HepG2 (cell line): ENCODE measurements around the gene DGKG. TPM values are rescaled to one million over a fixed set of nuclear protein-coding genes. Genes with fewer than 3 reads are reported as not detected.

Experiments used
- ATAC-seq: fragments of 200-7000 bp; cut with Tn5 transposase; 3 replicates; pipeline ENCODE4 v1.9.1; 2020; ENCODE audit warnings: mild to moderate bottlenecking, moderate library complexity
- BruUV-seq: library from RNA; stranded (reverse); fragments of 400-500 nt; replicated peaks from 2 replicates; lab custom pipeline; 2021; lab: Mats Ljungman, UMichigan
- CTCF ChIA-PET: fragments of 300-600 bp; formaldehyde crosslinking; extraction: SDS; loops from one replicate; lab custom pipeline; 2021; ENCODE audit warnings: low total read pairs, inconsistent platforms, low intra/inter-chr PET ratio; lab: Yijun Ruan, JAX
- POLR2A ChIA-PET: fragments of 350-600 bp; sonication (Branson Sonifier 250); formaldehyde crosslinking; loops from one replicate; lab custom pipeline; 2020; ENCODE audit warnings: antibody characterized with exemption, inconsistent platforms; lab: Yijun Ruan, JAX
- DNase-seq: peaks from one replicate; pipeline ENCODE4 v3.0.0-alpha.2; 2015; ENCODE audit warnings: low spot score
- FAIRE-seq: peaks from 3 replicates; lab custom pipeline; 2011; peaks lifted over from hg19 to GRCh38; lab: Jason Lieb, UNC
- H2AFZ ChIP-seq: one replicate; pipeline ENCODE4 v1.6.1; 2011; ENCODE audit warnings: low read length, inconsistent platforms
- H3K27ac ChIP-seq: fragments of 300-600 bp; 3 replicates; pipeline ENCODE4 v1.8.0; 2011; ENCODE audit warnings: mixed run types, mild to moderate bottlenecking, mixed read lengths, low read length, inconsistent platforms; ENCODE audit not compliant: insufficient read depth; ENCODE audit errors: extremely low read length
- H3K27me3 ChIP-seq, 2 experiments: fragments of 200-600 bp in 1 of 2; 2 replicates in 1 of 2; 3 replicates in 1 of 2; pipeline versions ENCODE4 v1.6.0 to v1.8.0; 2011; ENCODE audit warnings: low read length in 2 of 2, mild to moderate bottlenecking in 2 of 2, moderate library complexity in 2 of 2, inconsistent platforms in 1 of 2; ENCODE audit not compliant: insufficient read depth in 2 of 2, control insufficient read depth in 1 of 2
- H3K36me3 ChIP-seq, 2 experiments: fragments of 200-600 bp in 1 of 2; replicated peaks in 1 of 2; 2 replicates in 1 of 2; 3 replicates in 1 of 2; pipeline versions ENCODE4 v1.5.1 to v1.8.0; 2011; ENCODE audit warnings: low read length in 2 of 2, inconsistent platforms in 1 of 2; ENCODE audit not compliant: insufficient read depth in 2 of 2, control insufficient read depth in 1 of 2
- H3K4me1 ChIP-seq: 2 replicates; pipeline ENCODE4 v1.5.1; 2012; ENCODE audit warnings: low read length, inconsistent platforms; ENCODE audit not compliant: insufficient read depth
- H3K4me2 ChIP-seq: 2 replicates; pipeline ENCODE4 v1.6.0; 2011; ENCODE audit warnings: low read depth, low read length, inconsistent platforms
- H3K4me3 ChIP-seq, 3 experiments: fragments of 200-600 bp in 1 of 3; sonication (generic), shearing (Covaris generic) in 1 of 3; replicated peaks in 1 of 3; 2 replicates each; pipeline ENCODE4 v1.5.1; 2011 to 2016; ENCODE audit warnings: low read length in 3 of 3, inconsistent platforms in 2 of 3, low read depth in 2 of 3, mild to moderate bottlenecking in 2 of 3, control low read depth in 1 of 3, mixed read lengths in 1 of 3; ENCODE audit not compliant: insufficient read depth in 1 of 3
- H3K79me2 ChIP-seq: one replicate; pipeline ENCODE4 v1.6.1; 2011; ENCODE audit warnings: low read length, inconsistent platforms; ENCODE audit not compliant: insufficient read depth
- H3K9ac ChIP-seq: 2 replicates; pipeline ENCODE4 v1.6.0; 2011; ENCODE audit warnings: mild to moderate bottlenecking, low read depth, low read length, inconsistent platforms; ENCODE audit not compliant: insufficient read depth
- H3K9me3 ChIP-seq: 2 replicates; pipeline ENCODE4 v1.5.1; 2012; ENCODE audit warnings: mild to moderate bottlenecking, low read length
- H4K20me1 ChIP-seq: 2 replicates; pipeline ENCODE4 v1.6.0; 2011; ENCODE audit warnings: inconsistent platforms, mild to moderate bottlenecking, low read length, moderate library complexity; ENCODE audit not compliant: insufficient read depth
- EZH2 ChIP-seq: conservative IDR thresholded peaks from 2 replicates; pipeline ENCODE4 v1.6.1; 2012; ENCODE audit warnings: mild to moderate bottlenecking, low read depth, low read length, moderate library complexity
- IRX3 ChIP-seq: sonication (generic); formaldehyde crosslinking; IDR thresholded peaks from 2 replicates; pipeline ENCODE4 v1.8.1; 2023; ENCODE audit warnings: mild to moderate bottlenecking, low read depth, missing genetic modification reagents, borderline replicate concordance
- PHF8 ChIP-seq: sonication (generic); formaldehyde crosslinking; IDR thresholded peaks from 2 replicates; pipeline ENCODE4 v1.5.0; 2020; ENCODE audit warnings: missing genetic modification reagents
- POLR2AphosphoS5 ChIP-seq: IDR thresholded peaks from 2 replicates; pipeline ENCODE4 v1.6.1; 2012; ENCODE audit warnings: low read depth, low read length
- PREB ChIP-seq: sonication (generic); formaldehyde crosslinking; IDR thresholded peaks from 2 replicates; pipeline ENCODE4 v1.4.0; 2020; ENCODE audit warnings: missing genetic modification reagents
- RAD21 ChIP-seq: fragments of 450-650 bp; formaldehyde crosslinking; IDR thresholded peaks from 2 replicates; pipeline ENCODE4 v1.5.0; 2020; ENCODE audit warnings: mild to moderate bottlenecking
- SKIL ChIP-seq: sonication (generic); formaldehyde crosslinking; IDR thresholded peaks from 2 replicates; pipeline ENCODE4 v1.8.0; 2022; ENCODE audit warnings: missing genetic modification reagents, mild to moderate bottlenecking, moderate library complexity, borderline replicate concordance
- SP140L ChIP-seq: sonication (generic); formaldehyde crosslinking; IDR thresholded peaks from 2 replicates; pipeline ENCODE4 v1.4.0; 2020; ENCODE audit warnings: missing genetic modification reagents, borderline replicate concordance
- ZKSCAN5 ChIP-seq: sonication (generic); formaldehyde crosslinking; IDR thresholded peaks from 2 replicates; pipeline ENCODE4 v1.5.1; 2020; ENCODE audit warnings: mild to moderate bottlenecking, missing genetic modification reagents
- ZNF839 ChIP-seq: sonication (generic); formaldehyde crosslinking; IDR thresholded peaks from 2 replicates; pipeline ENCODE4 v1.4.0; 2020; ENCODE audit warnings: missing genetic modification reagents, mild to moderate bottlenecking, borderline replicate concordance
- WGBS: methylation state at CpG from one replicate; pipeline ENCODE4 v1.1.6; 2017; ENCODE audit warnings: low lambda C conversion rate; 5-methylcytosine and 5-hydroxymethylcytosine counted together
- in situ Hi-C: cut with HindIII; loops from 2 replicates; pipeline ENCODE4 v1.10.0; 2017; ENCODE audit warnings: low pct_unique_long_range_greater_than_20kb; ENCODE audit not compliant: extremely low pct_ligation_motif_present
- intact Hi-C: fragments of 100-400 bp; cut with micrococcal nuclease; formaldehyde crosslinking; loops from one replicate; pipeline ENCODE4 v1.10.0; 2022; ENCODE audit not compliant: unreplicated experiment
- polyA plus RNA-seq, 8 experiments: library from polyadenylated mRNA; depleted of rRNA in 3 of 8; stranded (reverse) in 7 of 8; unstranded in 1 of 8; fragments of >200 nt; fragmentation: Illumina TruSeq in 4 of 8; extraction: Trizol in 4 of 8; gene quantifications; 2 replicates each; pipeline versions ENCODE4 v1.2.1 to v1.2.3, GENCODE V29; 2011 to 2016; ENCODE audit warnings: low read depth in 4 of 8, missing spikeins in 1 of 8, mixed read lengths in 1 of 8; ENCODE audit not compliant: insufficient read depth in 1 of 8
- total RNA-seq, 5 experiments: library from RNA; depleted of rRNA; stranded (reverse); fragments of >200 nt; fragmentation: Illumina TruSeq; extraction: Trizol; gene quantifications; 2 replicates each; pipeline ENCODE4 v1.2.3, GENCODE V29; 2016; ENCODE audit warnings: low read depth in 1 of 5

DGKG gene
- total and polyA plus RNA-seq, 2 of the 13 experiments (the other 11 are each of a cell fraction or from before 2014, with no cell fraction given) = 3.8 to 6.2 TPM

- TF ChIP-seq RAD21 (CRISPR knock-in tag) = no peak; the same call in 1 of the 2 replicates
Measured at GRCh38 chr3:186108106-186108940, 253.7 kb downstream of the DGKG start (continued).

- Histone ChIP-seq H2AFZ (no peak overlapping the region), H3K9me3 (no peaks in the 10 kb centered on the region), H3K4me2 (peak overlapping the region; percentile 84), H3K4me3 (peak overlapping the region; percentile 84 to 97 (median 95)), H3K4me1 (peaks cover 67% of the 10 kb centered on the region), H3K9ac (peak overlapping the region; percentile 93), H3K27me3 (no peaks in the 10 kb centered on the region; a peak in 1 of 5 replicates), H3K36me3 (peaks cover 0 to 26% of the 10 kb centered on the region in 2 experiments; a peak in 1 of 5 replicates), H3K27ac (peak overlapping the region; percentile 95), H4K20me1 (peaks cover 24% of the 10 kb centered on the region), H3K79me2 (peaks cover 57% of the 10 kb centered on the region)
- BruUV-seq = no TSS peak
- intact Hi-C loops = loop anchor here (1.0 to 2.0 kb wide), 3 partner anchors 10 to 63 kb away; no protein-coding TSS in a partner anchor
- WGBS = under 1% methylated on average over 32 of the region's 45 CpGs
- ATAC-seq (peak; percentile 40), DNase-seq (peak; percentile 69), FAIRE-seq (no peak)
- POLR2A ChIA-PET = interaction anchor here (1.0 to 4.9 kb wide), 6 partner anchors 10 to 154 kb away, joined by 3 to 110 read pairs (median 8); no protein-coding TSS in a partner anchor
- CTCF ChIA-PET = no interaction called here
- in situ Hi-C loops = no loop called here
- TF ChIP-seq ZNF839 = no peak
- TF ChIP-seq SKIL (CRISPR knock-in tag) = no peak
- peak; percentile 42; the same call in 1 of the 2 replicates for TF ChIP-seq POLR2AphosphoS5
- TF ChIP-seq SP140L (CRISPR knock-in tag) = no peak
- TF ChIP-seq IRX3 (CRISPR knock-in tag) = no peak
- TF ChIP-seq PHF8 = 0 out of 2 replicates have a peak, but pooled peaks have one; percentile 33
- no peak for TF ChIP-seq ZKSCAN5 (CRISPR knock-in tag)
- no peak for TF ChIP-seq PREB (CRISPR knock-in tag)
- no peak for TF ChIP-seq EZH2
Measured at GRCh38 chr3:186107215-186108105, 254.6 kb downstream of the DGKG start.
